GM23248 (cell line): ENCODE measurements around the gene KRT78.

Source experiments
- EZH2 ChIP-seq: fragments of 200-600 bp; sonication (generic); IDR thresholded peaks from 2 replicates; pipeline ENCODE4 v1.6.1; 2018; ENCODE audit warnings: antibody characterized with exemption, mild to moderate bottlenecking; ENCODE audit not compliant: insufficient read depth, poor library complexity, severe bottlenecking
- EZH2phosphoT487 ChIP-seq: fragments of 200-600 bp; sonication (generic); IDR thresholded peaks from 2 replicates; pipeline ENCODE4 v1.6.1; 2018; ENCODE audit warnings: antibody characterized with exemption, moderate library complexity, mild to moderate bottlenecking, low read depth; ENCODE audit not compliant: insufficient read depth

- TF ChIP-seq EZH2phosphoT487: no peak
- no peak for TF ChIP-seq EZH2
Observed at GRCh38 chr12:52832985-52833905, 15.5 kb downstream of the KRT78 start.
